Right ventricle myocardium inferior (tissue), 1 donor: Measurements from ENCODE around the gene CCR6. TPM values are rescaled to one million over a fixed set of nuclear protein-coding genes. Genes with fewer than 3 reads are reported as not detected.

Experiments
- ATAC-seq: fragments of 200-7000 bp; cut with Tn5 transposase; one replicate; pipeline ENCODE4 v1.9.1; 2020; ENCODE audit warnings: mild to moderate bottlenecking, moderate library complexity
- DNase-seq: peaks from one replicate; pipeline ENCODE4 v3.0.0; 2021; ENCODE audit errors: missing footprints
- intact Hi-C: fragments of 100-400 bp; cut with DNase I; formaldehyde crosslinking; loops from one replicate; pipeline ENCODE4 v1.11.0; 2022
- total RNA-seq: library from RNA; stranded (reverse); fragmentation: NEBNext Ultra II Directional; extraction: Animal tissue kit (Norgen Biotek cat#: 25700); gene quantifications from one replicate; pipeline ENCODE4 v1.2.1, GENCODE V29; 2021
- donor health status: DM: no; HTN: yes; CAD: no; lungs with severe emphysema.

The CCR6 gene
- total RNA-seq, 1 donor from 2014 or later: not detected

GRCh38 chr6:167096991-167097390 lies 25.9 kb upstream of the CCR6 start:
- ATAC-seq (no peak), DNase-seq (no peak)
- intact Hi-C loops: no loop called here

GRCh38 chr6:167097770-167098169 lies 25.1 kb upstream of the CCR6 start:
- intact Hi-C loops: no loop called here
- DNase-seq: no peak
- no peak for ATAC-seq

- ATAC-seq (no peak), DNase-seq (no peak)
- intact Hi-C loops: no loop called here
Observed at GRCh38 chr6:167098825-167099225, 24.1 kb upstream of the CCR6 start.

- no peak for ATAC-seq
- intact Hi-C loops: no loop called here
Observed at GRCh38 chr6:167099707-167100106, 23.2 kb upstream of the CCR6 start.

GRCh38 chr6:167100241-167100674 lies 22.6 kb upstream of the CCR6 start:
- ATAC-seq (no peak), DNase-seq (no peak)
- intact Hi-C loops: no loop called here

More at GRCh38 chr6:167099707-167100106, 23.2 kb upstream of the CCR6 start:
- DNase-seq: no peak

GRCh38 chr6:167102318-167102717 lies 20.6 kb upstream of the CCR6 start:
- ATAC-seq (no peak), DNase-seq (no peak)
- intact Hi-C loops: no loop called here

GRCh38 chr6:167103041-167103891 lies 19.6 kb upstream of the CCR6 start:
- ATAC-seq (no peak), DNase-seq (no peak)
- intact Hi-C loops: no loop called here

- DNase-seq (no peak), ATAC-seq (no peak)
- intact Hi-C loops: no loop called here
Observed at GRCh38 chr6:167104388-167104787, 18.5 kb upstream of the CCR6 start.

- no peak for ATAC-seq
- DNase-seq: no peak
- intact Hi-C loops: no loop called here
Observed at GRCh38 chr6:167105060-167105459, 17.8 kb upstream of the CCR6 start.

GRCh38 chr6:167106406-167106805 lies 16.5 kb upstream of the CCR6 start:
- intact Hi-C loops: no loop called here
- no peak for ATAC-seq
- no peak for DNase-seq

- intact Hi-C loops: no loop called here
- no peak for DNase-seq
- ATAC-seq: no peak
Observed at GRCh38 chr6:167107787-167108186, 15.1 kb upstream of the CCR6 start.

- no peak for ATAC-seq
- no peak for DNase-seq
- intact Hi-C loops: no loop called here
Observed at GRCh38 chr6:167108278-167108677, 14.6 kb upstream of the CCR6 start.

- DNase-seq: no peak
- no peak for ATAC-seq
- intact Hi-C loops: no loop called here
Observed at GRCh38 chr6:167109651-167110050, 13.2 kb upstream of the CCR6 start.

GRCh38 chr6:167111597-167111996 lies 11.3 kb upstream of the CCR6 start:
- intact Hi-C loops: no loop called here
- ATAC-seq (no peak), DNase-seq (no peak)

GRCh38 chr6:167112421-167112820 lies 10.5 kb upstream of the CCR6 start:
- intact Hi-C loops: no loop called here
- DNase-seq (no peak), ATAC-seq (no peak)

GRCh38 chr6:167113047-167113754 lies 9.7 kb upstream of the CCR6 start:
- DNase-seq (no peak), ATAC-seq (no peak)
- intact Hi-C loops: no loop called here

- intact Hi-C loops: no loop called here
- ATAC-seq: no peak
- no peak for DNase-seq
Observed at GRCh38 chr6:167113935-167114910, 8.7 kb upstream of the CCR6 start.

GRCh38 chr6:167115054-167115453 lies 7.8 kb upstream of the CCR6 start:
- DNase-seq: no peak
- intact Hi-C loops: no loop called here
- ATAC-seq: no peak
